Astrocyte of the hippocampus (primary cell): ENCODE measurements around the gene APC2.

Experiments used
- DNase-seq: peaks from one replicate; pipeline ENCODE4 v3.0.0; 2011; ENCODE audit warnings: low read depth, low spot score

The APC2 gene

DNA sequence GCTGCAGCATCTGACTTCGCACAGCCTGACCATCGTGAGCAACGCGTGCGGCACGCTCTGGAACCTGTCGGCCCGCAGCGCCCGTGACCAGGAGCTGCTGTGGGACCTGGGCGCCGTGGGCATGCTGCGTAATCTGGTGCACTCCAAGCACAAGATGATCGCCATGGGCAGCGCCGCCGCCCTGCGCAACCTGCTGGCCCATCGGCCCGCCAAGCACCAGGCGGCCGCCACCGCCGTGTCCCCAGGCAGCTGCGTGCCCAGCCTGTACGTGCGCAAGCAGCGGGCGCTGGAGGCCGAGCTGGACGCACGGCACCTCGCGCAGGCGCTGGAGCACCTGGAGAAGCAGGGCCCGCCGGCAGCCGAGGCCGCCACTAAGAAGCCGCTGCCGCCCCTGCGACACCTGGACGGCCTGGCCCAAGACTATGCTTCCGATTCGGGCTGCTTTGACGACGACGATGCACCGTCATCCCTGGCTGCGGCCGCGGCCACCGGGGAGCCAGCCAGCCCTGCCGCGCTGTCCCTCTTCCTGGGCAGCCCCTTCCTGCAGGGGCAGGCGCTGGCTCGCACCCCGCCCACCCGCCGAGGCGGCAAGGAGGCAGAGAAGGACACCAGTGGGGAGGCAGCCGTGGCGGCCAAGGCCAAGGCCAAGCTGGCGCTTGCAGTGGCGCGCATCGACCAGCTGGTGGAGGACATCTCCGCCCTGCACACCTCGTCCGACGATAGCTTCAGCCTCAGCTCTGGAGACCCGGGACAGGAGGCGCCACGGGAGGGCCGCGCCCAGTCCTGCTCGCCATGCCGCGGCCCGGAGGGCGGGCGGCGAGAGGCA lies 15.5 kb downstream of the APC2 start:
- DNase-seq, result no peak

DNA sequence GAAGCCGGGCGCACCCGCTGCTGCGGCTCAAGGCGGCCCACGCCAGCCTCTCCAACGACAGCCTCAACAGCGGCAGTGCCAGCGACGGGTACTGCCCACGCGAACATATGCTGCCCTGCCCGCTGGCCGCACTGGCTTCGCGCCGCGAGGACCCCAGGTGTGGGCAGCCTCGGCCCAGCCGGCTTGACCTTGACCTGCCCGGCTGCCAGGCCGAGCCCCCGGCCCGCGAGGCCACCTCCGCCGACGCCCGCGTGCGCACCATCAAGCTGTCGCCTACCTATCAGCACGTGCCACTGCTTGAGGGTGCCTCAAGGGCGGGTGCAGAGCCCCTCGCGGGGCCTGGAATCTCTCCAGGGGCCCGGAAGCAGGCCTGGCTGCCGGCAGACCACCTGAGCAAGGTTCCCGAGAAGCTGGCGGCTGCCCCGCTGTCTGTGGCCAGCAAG lies 16.1 kb downstream of the APC2 start:
- DNase-seq, result no peak

GRCh38 chr19:1466461-1467214 lies 16.7 kb downstream of the APC2 start:
- DNase-seq, result no peak

GRCh38 chr19:1467215-1467489 lies 17.2 kb downstream of the APC2 start:
- no peak for DNase-seq

GRCh38 chr19:1467490-1468273 lies 17.8 kb downstream of the APC2 start:
- no peak for DNase-seq

DNA sequence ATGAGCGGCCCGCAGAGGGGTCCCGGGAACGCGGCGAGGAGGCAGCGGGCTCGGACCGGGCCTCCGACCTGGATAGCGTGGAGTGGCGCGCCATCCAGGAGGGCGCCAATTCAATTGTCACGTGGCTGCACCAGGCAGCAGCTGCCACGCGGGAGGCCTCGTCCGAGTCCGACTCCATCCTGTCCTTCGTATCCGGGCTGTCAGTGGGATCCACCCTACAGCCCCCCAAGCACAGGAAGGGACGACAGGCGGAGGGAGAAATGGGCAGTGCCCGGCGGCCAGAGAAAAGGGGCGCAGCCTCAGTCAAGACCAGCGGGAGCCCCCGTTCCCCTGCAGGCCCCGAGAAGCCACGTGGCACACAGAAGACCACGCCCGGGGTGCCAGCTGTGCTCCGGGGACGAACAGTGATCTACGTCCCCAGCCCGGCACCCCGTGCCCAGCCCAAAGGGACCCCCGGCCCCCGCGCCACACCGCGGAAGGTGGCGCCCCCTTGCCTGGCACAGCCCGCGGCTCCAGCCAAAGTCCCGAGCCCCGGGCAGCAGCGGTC lies 18.4 kb downstream of the APC2 start:
- DNase-seq, result no peak

- DNase-seq, result no peak
Measured at GRCh38 chr19:1468821-1469254, 18.9 kb downstream of the APC2 start.

DNA sequence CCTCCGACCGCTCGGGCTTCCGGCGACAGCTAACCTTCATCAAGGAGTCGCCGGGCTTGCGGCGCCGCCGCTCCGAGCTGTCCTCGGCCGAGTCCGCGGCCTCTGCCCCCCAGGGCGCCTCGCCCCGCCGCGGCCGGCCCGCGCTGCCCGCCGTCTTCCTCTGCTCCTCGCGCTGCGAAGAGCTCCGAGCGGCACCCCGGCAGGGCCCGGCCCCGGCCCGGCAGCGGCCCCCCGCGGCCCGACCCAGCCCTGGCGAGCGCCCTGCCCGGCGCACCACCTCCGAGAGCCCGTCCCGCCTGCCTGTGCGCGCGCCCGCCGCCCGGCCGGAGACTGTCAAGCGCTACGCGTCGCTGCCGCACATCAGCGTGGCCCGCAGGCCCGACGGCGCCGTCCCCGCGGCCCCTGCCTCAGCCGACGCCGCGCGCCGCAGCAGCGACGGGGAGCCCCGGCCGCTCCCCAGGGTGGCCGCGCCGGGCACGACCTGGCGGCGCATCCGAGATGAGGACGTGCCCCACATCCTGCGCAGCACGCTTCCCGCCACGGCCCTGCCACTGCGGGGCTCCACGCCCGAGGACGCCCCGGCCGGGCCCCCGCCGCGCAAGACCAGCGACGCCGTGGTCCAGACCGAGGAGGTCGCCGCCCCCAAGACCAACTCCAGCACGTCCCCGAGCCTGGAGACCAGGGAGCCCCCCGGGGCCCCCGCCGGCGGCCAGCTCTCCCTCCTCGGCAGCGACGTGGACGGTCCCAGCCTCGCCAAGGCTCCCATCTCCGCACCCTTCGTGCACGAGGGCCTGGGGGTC lies 19.5 kb downstream of the APC2 start:
- DNase-seq, result no peak

GRCh38 chr19:1470055-1470304 lies 20.1 kb downstream of the APC2 start:
- no peak for DNase-seq

GRCh38 chr19:1470305-1471009 lies 20.5 kb downstream of the APC2 start:
- DNase-seq, result peak; percentile 57

DNA sequence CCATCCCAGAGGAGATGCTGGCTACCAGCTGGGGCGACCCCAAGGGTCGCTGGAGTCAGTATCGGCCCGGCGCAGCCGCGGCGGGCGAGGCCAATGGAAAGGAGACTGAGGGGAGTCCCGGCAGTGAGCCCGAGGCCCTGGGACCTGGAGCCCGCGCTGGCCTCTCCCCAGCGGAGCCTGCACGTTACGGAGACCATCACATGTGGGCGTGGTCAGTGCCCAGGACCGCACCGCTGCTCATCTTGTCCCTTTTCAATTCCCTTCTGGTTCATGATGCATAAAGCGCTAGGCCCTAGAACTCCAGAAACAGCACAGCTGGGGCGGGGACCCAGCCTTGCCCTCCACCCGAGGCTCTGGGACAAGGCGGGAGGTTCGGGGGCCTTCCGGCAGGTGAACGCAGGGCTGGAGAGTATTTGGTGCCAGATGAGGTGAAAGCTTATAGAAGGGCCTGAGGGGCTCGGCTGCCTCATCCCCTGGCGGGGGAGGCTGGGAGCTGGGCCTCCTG lies 21.1 kb downstream of the APC2 start:
- DNase-seq, result no peak

GRCh38 chr19:1471515-1472160 lies 21.7 kb downstream of the APC2 start:
- DNase-seq, result no peak

- DNase-seq, result no peak
Measured at GRCh38 chr19:1472231-1473084, 22.5 kb downstream of the APC2 start.

- no peak for DNase-seq
Measured at GRCh38 chr19:1473085-1473851, 23.3 kb downstream of the APC2 start.

DNA sequence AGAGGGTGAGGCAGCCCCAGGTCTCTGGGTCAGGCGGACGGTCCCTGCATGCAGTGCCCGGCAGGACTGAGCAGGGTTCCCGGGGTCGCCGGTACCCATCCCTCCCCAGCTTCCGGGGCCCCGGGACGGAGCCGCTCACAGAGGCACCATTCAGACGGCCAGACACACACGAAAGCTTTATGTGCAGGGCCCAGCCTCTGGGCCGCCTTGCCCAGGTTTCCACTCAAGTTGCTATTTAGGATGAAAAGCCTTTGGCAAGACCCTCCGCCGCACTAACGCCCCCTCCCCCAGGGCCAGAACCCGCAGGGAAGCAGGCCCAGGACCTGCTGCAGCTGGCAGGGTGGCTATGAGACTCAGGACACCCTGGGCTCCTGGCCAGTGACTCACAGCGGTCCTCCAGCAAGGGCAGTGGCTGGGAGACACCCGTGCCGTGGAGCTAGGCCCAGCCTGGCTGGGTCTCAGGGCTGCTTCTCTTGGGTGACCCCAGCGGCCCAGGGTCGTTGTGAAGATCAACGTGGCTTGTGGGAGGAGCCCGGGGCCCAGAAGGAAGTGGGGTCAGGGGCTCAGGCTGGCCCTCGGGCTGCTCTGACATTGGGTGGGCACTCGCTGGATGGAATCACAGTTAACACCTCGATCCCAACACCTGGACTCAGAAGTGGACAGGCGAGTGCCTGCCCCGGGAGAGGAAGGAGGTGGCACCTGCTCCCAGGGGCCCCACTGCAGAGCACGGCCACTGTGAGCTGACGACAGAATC lies 24.3 kb downstream of the APC2 start:
- DNase-seq, result peak; percentile 78

DNA sequence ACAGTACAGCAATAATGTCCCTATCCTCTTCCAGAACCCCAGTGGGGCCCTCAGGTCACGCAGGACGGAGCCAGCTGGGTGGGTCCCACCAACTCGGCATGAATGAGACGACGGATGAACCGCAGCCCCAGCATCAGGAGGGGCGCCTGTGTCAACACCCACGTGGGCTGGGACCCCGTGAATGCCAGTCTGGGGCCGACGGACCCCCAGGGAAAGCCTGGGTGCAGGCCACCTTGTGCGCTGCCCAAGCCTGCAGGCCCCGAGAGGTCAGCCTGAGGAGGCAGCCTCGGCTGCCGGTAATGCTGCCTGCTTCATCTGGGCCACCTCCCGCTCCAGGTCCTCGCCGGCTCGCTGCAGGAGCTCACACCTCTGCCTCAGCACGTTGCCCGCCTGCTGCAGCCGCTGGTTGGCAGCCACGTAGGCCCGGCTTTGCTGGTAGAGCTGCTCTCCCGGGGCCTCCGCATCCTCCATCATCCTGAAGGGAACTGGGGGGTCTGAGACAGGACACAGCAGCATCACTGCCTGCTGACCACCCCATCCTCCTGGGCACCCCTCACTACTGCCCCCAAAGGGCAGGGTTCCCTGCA lies 24.9 kb downstream of the APC2 start:
- DNase-seq, result no peak

- no peak for DNase-seq
Measured at GRCh38 chr19:1475751-1476437, 26.0 kb downstream of the APC2 start.
